Neural cell (in vitro differentiated cells): ENCODE results near the gene BIRC5.

Experiments
- CTCF ChIP-seq: fragments of 450-650 bp; IDR thresholded peaks from 2 replicates; pipeline ENCODE4 v1.5.1; 2014; ENCODE audit warnings: antibody characterized with exemption, mild to moderate bottlenecking, moderate library complexity; ENCODE audit not compliant: poor library complexity, severe bottlenecking
- MXI1 ChIP-seq: fragments of 450-650 bp; conservative IDR thresholded peaks from 2 replicates; pipeline ENCODE4 v1.6.1; 2014; ENCODE audit warnings: antibody characterized with exemption, mild to moderate bottlenecking; ENCODE audit not compliant: poor library complexity, severe bottlenecking
- REST ChIP-seq: IDR thresholded peaks from 2 replicates; pipeline ENCODE4 v1.6.1; 2012; ENCODE audit warnings: borderline replicate concordance

GRCh38 chr17:78228176-78228575, 14.1 kb downstream of the BIRC5 start:
- TF ChIP-seq MXI1 (no peak), CTCF (no peak), REST (no peak)
